Measurements from ENCODE around the gene MIER2.

MIER2 gene

DNA sequence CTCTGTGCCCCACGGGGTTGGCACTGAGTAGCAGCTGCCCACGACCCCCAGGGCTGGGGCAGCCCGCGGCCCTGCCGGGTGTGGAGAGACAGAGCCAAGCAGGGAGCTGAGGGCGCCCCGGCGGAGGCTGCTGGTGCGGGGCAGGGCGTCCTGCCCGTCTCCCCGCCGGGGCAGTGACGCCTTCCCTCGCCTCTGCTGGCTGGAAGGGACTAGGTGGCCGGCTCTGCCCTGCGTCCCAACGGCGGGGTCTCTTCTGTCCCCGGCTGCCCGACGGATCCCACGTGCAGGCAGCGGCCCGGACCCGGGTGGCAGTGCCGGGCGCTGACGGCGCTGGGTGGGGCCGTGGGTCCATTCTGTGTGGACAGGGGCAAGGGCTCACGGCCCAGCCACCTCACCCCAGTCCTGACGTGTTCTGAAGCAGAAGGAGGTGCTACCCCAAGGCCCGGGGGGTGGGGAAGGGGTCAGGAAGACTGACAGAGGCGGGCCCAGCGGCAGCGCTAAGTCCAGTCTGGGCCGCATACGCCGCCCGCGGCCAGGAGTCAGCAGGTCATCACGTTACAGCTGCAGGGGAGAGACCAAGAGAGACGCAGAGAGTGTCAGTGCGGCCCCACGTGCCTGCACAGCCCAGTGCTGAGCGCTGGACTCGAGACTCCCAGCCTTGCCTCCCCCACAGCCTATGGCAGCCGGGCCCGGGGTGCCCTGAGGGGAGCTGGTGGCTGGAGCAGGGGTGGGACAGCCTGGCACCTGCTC lies 38.3 kb downstream of the MIER2 start:
- no peak for DNase-seq

DNA sequence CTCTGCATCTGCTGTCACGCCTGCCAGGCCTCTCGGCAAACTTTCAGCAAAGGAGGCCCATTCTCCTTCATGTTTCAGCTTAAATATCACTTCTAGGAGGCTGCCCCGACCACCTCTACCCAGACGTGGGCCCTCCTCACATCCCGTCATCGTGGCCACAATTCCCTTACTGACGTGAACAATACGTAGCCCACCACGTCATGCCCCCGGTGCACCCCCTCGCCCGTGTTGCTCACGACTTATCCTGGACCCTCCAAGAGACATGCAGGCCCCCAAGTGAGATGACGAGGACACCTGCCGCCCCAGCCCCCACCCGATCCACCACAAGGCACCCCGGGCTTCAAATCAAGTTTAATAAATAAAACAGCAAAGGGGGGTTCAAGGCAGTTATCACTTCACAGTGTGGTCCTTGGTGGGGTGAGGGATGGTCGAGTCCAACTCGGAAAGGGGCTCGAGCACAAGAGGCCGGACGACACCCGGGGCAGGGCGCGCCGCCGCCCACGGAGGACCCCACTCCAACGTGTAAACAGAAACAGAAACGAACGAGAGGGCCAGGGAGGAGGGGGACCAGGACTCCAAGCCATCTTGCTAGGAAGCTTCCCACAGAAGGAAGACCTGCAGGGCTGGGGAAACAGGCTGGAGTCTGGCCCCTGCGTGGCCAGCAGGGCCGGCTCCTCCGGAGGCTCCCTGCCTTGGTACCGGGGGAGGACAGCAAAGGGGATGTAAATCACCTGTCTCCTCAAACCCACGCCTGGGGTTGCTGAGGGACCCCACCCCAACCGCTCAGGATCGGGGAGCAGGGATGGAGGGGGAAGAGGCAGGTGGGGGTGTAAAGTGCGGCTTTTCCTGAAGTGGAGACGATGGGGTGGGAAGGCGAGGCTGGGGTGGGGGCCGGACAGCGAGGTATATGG lies 39.1 kb downstream of the MIER2 start:
- DNase-seq = no peak

DNA sequence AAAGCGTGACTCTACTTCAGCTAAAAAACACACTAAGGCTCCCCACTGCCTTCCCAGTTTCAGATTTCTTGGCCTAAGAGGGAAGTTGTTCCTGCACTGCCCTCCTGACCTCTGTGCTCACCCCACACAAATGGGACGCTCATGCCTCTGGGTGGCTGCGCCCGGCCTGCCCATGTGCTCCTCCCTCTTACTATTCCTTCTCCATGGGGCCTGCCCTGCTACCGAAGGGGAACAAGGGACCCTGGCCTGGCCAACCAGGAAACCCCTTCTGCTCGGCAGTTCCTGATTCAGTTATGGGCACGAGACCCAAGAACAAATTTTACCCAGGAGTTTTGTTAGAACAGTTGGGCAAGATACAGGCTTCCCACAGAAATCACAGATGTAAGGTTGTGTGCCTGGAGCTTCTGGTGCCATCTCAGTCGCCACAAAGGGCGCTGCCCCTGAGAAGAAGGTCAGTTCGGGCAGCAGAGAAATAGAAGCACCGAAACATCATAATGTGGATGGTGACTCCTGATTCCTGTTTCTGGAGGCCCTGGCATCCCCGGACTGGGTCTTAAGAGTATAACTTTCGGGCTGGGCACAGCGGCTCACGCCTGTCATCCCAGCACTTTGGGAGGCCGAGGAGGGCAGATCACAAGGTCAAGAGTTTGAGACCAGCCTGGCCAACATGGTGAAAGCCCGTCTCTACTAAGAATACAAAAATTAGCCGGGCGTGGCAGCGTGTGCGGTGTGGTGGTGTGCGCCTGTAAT lies 47.9 kb downstream of the MIER2 start:
- no peak for DNase-seq

DNA sequence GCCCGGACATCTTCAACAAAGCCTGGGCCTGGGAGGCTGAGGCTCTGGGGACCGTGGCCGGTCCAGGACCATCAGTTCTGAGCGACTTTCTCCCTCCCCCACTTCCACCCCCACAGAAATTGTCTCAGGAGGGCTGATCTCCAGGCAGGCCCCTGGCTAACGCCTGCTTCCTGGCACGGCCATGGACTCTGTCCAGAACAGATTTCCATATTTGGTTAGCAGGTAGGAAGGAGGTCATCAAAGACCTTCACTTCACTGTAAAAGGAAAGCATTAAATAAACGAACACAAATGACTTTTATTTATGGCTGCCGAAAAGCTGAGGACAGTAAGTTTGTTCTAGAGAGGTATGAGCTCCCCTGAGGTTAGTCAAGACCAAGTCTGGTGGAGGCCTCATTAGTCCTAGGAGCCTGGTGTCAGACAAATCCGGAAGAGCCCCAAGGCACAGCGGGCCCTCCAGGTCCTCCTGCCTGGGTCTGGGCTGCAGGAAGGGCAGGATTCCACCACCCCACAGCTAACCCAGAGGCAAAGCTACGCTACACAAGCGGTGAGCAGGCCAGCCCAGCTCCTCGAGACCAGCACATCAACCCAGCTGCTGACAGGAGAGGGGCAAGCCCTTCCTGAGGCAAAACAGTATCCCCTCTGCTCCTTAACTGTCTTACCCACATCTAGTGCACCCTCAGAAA lies 48.8 kb downstream of the MIER2 start:
- DNase-seq = no peak

DNA sequence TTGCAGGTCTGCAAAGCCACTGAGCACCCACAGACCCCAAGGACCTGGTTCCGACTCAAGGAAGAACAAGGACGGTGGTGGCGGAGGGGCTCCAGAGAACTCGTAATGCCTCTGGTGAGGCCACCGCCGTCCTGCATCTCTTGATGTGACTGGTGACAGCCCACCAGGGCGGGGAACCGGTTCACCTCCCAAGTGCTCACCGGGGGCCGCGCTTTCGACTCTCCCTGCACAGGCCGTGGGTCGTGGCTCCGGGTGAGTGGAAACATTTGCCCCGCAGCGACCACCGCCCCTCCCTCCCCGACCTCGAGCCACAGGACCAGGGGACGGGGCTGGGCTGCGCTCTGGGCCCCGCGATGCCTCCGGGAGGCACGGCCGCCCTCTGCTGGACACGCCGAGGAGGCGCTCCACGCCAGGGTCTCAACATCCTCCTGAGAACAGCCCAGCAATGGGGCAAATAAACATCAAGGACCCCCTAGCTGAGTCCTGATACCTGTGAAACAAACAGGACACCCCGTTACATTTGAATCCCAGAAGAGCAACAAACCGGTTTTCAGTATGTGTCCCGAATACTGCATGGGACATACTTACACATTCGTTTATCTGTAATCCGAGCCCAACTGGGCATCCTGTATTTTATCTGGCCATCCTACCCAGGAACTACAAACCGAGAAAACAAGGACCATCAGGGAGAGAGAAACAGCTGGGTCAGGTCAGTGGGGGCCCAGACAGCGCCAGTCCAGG lies 49.5 kb downstream of the MIER2 start:
- DNase-seq = peak; percentile 32

DNA sequence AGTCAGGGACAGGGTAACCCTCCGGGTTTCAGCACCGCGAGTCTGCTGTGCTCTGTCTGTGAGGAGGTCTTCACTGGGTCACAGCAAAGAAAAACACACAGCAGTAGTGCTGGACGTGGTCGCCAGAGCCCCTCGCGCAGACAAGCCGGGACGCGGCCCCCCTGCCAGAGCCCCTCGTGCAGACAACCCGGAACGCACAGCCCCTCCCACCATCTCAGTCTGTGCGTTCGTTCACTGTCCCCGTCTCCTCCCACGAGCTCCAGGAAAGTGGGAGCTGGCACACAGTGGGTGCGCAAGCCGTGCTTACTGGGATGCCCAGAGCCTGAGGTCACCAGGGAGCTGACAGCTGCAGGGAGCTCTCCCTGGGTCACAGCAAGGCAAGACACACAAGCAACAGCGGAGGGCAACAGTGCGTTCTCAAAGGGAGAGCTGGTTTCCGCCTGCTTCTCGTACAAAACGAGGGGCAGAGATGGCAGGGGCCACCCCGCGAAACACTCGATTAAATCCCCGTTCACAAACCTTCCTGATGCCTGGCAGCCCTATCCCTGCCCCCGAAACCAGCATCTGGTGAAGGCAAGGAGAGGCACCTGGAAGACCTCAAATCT lies 50.2 kb downstream of the MIER2 start:
- DNase-seq = no peak

DNA sequence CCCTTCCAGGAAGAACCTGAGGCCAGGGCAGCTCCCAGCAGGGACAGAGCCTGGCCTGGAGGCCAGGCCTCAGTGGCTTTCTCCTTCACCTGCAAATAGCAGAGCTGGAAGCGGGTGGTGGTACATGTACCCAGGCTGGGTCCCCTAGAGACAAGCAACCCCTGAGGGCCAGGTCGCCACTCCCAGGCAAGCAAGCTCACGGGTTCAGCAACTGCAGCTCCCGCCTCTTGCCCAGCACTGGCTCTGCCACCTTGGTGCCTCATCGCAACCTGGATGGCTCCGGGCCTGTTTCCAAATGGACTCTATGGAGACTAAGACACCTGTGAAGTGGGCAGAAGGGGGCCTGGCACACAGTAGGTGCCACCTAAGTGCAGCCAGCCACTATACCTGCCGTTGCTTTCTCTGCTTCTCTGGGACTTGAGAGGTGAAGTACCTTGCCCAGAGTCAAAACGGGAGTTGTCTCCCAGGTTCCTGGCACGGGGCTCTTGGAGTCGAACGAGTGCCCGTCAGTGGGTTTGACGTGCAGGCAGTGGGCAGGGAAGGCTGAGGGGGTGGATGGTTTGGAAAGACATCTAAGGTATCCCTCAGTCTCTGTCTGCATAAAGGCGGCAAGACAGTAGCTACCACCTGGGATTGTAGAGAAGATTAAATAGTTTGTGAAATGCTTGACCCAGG lies 51.0 kb downstream of the MIER2 start:
- no peak for DNase-seq

DNA sequence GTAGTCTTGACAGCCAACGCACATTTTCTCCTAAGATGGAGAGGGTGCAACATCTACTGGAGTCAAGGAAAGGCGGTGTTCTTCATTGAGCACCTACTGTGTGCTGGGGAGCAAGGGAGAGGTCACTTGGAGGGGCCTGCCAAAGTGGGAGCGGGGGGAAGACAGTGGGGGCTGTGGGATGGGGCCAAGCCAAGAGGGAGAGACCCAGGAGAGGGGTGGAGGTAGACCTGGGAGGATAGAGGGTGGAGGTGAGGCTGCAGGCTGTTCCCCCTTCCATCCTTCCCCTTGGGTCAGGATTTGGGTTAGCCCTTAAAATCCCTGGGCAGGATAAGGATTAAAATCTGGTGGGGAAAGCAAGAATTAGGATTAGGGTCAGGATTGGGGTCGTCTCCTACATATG lies 51.6 kb downstream of the MIER2 start:
- no peak for DNase-seq

DNA sequence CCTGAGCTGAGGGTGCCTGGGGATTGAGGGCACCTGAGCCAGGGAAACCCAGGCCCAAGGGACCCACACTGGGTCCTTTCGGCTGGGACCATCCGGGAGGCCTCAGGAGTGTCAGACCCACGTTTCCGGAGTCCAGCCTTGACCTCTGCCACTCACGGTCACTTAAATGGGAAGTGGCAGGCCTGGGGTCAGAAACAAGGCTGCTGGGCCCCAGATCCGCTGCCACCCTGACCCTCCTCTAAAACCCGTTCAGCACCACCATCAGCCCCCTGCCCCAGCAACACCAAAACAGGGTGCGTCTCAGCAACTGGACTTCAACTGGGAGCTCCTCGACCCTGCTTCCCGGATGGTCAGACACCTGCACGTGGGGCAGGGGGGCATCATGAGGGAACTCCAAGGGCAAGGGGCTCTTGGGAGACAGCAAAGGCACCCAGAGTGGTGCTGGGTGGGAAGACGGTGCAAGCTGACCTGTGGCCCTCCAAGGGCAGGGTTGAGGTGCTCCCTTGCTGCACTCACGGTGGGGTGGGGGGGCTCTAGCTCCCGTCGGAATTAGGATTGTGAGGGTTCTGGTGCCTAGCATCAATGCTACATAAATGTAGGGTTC lies 52.2 kb downstream of the MIER2 start:
- DNase-seq = no peak

DNA sequence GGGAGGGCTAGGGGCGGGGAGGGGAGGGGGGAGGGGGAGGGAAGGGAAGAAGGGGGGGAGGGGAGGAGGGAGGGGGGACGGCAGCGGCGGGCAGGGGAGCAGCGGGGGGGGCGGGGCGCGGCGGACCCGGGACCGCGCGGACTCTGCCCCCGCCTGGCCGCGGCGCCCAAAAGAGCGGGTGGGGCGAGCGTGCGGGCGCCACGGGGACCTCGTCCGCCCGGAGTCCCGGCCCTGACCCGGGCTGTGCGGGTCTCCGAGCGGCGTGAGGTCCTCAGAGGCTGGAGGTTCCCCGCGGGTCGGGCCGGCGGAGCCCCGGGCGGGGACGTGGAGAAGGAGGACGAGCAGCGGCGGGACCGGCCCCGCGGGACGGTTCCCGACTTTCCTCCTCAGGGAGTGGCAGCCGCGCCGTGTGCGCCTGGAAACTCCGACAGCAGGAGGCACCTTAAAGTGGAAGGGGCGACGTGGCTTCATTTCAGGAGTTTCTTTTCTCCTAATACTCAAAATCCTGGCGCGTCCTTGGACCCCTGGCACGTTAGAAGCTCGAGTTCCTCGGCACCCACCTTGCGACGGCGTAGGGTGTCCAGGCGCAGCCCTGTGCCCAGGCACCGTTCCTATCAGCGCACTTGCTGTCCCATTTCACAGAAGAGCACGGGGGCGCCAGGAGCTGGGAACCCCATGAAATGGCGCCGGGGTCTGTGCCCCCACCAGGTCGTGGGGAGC lies 52.9 kb downstream of the MIER2 start:
- no peak for DNase-seq

DNA sequence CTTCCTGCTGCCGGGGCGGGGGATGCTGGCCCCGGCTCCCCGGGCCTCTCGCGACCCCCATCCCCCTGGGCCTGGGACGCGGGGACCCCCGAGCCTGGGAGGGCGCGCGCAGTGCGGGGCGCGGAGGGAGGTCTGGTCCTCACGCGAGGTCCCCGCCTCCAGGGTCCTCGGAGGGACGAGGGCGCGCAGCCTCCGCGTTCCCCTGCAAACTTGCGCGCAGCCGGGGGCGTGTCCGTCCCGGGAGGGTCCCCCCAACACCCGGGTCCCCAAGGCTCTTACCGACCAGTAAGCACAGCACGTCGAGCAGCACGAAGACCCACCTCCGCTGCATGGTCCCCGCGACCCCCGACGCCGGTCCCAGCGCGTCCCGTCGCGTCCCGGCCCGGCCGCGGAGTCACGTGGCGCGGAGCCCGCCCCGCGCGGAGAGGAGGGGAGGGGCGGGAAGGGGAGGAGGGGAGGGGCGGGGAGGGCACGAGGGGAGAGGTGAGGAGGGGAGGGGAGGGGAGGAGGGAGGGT lies 53.5 kb downstream of the MIER2 start, which contains the start of gene PLPP2:
Gene PLPP2 (minus strand): TSS at position 398 of the 516 bp plus-strand sequence. CDS start 67 bp downstream, at position 331.
- no peak for DNase-seq

DNA sequence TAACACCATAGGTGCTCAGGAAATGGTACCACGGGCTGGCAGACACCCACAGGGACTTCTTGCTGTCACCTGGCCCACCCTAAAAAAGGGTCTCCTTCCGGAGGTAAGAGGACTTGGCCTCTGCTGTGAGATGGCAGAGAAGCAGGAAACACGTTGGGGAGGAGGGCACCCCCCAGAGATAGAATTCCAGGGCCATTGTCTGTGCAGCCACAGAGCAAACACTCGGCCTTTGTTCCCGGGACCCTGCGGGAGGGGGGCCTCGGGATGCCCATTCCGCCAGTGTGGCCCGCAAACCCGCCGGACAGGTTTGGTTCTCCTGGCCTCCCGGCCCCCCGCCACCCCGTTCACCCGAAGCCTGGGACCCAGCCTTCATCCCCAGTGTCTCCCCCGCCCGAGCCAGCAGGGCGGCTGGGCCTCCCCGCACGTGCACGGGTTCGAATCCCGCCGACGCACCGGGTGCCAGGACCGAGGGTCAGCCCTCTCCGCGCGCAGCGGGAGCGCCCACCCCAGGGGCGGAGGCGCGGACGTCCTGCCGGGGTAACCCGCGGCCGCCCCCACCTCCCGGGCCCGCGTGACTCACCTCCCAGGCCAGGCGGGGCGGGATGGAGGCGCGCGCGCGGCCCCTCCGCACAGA lies 54.1 kb downstream of the MIER2 start:
- DNase-seq = peak; percentile 87

DNA sequence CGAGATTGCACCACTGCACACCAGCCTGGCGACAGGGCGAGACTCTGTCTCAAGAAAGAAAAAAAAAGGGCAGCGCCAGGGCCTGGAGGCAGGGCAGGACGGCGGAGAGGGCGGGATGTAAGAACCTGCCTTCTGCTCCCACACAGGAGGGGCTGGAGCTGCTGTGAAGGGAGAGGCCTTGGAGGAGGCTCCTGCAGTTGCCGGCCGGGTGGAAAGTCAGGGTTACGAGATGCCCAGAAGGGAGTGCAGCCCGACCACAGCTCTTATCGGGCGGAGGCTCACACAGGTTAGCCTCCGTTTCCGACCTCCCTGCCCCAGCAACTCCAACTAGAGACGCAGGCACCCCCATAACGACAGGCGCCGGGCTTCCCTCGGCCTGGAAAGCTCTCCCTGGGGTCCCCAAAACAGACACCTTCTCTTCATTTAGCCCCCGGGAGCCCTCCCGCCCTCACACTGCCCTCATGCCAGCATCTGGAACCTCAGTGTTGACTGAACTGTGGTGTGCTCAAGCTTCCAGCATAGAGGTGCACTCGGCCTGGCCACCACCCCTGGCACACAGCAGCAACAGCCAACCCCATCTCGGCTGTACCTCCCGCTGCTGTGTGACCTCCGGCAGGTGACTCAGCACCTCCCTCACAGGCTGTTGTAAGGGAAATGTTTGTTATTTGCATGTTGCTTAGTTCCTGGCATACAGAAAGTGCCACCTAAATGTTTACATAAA lies 54.8 kb downstream of the MIER2 start:
- peak; percentile 87 for DNase-seq

DNA sequence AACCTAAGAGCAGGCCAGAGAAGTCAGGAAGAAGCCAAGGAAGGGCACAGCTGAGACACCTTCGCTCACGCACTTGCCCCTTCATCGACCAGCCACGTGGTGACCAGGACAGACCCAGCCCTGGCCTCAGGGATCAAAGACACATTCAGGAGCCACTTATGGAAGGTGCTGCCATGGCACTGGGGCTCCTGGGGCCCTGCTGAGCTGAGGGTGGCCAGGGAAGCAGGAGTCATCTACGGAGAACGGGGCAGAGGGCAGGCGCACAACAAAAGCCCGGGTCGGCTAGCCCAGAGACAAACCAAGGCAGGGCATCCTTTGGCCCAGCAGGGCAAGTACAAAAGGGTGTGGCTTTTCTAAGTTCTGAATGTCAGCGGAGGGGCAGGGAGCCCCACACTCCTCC lies 55.7 kb downstream of the MIER2 start:
- DNase-seq = no peak

DNA sequence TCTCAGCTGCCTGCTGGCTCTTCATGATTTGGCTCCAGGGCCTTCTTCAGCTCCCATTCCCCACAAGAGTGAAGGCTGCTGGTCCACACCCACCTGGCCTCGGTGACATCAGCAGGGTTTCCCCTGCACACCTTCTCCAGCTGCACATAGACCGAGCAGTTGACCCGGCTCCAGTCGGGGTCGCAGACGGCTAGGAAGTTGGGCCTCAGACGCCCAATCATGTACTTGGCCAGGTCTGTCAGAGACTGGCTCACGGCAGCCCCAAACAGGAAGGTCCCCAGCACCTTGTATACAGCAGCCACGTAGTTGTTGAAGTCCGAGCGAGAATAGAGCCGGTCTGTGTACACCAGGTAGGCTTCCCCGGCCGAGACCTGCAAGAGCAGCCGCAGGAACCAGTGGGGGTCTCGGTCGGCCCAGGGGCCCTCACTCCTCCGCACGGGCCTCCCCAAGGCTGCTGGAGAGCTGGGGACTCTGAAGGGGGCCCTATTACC lies 57.2 kb downstream of the MIER2 start:
- DNase-seq = no peak

DNA sequence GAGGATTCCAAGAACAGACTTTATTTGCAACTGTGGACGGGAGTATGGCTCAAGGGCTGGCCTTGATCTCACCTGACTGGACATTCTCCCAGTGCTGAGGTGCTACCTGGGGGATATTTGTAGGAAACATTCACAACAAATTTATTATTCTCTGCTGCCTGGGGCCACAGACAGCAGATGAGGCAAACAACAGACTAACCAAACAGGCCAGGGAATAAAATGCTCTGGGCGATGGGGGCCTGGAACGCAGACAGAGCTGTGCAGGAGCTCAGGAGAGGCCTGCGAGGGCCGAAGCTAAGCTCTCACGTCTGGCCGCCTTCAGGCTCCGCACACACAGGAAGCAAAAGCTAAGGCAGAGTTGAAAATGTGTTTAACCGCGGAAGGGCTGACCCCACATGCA lies 61.2 kb downstream of the MIER2 start:
- DNase-seq = no peak

DNA sequence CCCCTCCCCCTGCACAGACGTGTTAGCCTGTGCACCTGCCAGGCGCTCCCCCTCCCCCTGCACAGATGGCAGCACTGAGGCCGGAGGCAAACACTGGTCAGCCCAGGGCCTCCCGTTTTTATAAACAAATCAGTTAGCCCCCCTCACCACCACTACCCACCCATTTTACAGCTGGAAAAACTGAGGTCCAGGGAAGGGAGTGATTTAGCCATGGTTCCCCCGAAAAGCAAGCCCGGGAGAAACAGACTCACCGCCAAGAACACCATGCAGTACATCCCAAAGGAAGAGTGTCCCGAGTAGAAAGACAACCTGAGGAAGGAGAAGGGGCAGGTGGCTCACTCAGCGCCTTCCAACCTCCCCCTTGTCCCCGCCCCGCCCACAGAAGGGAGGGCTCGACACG lies 62.1 kb downstream of the MIER2 start:
- DNase-seq = no peak

DNA sequence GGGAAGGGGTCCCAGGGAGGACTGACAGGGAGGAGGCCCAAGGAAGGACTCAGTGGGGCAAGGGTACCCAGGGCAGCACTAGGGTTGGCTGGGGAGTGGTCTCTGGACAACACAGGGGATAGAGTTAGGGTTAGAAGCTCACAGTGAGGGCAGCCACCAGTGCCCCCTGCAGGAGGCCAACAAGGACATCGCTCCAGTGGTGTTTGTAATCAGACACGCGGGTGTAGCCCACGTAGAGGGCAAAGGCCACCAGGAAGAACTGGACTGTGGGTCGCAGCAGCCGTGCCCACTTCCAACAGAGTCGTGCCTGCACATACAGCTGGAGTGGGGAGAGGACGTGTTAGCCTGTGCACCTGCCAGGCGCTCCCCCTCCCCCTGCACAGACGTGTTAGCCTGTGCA lies 62.6 kb downstream of the MIER2 start:
- DNase-seq = no peak

Data from COR-L47 (cell line).